Astrocyte (in vitro differentiated cells and primary cell): Measurements from ENCODE around the gene MTARC2.

ENCODE experiments used
- CTCF ChIP-seq: IDR thresholded peaks from 2 replicates; pipeline ENCODE4 v1.5.1; 2011; ENCODE audit warnings: low read depth, mild to moderate bottlenecking, inconsistent platforms, low read length, moderate library complexity; ENCODE audit not compliant: insufficient read depth
- EZH2 ChIP-seq: IDR thresholded peaks from 2 replicates; pipeline ENCODE4 v1.6.1; 2012; ENCODE audit warnings: mild to moderate bottlenecking, low read length, inconsistent platforms; ENCODE audit not compliant: insufficient read depth

GRCh38 chr1:220809187-220809550 lies 61.0 kb downstream of the MTARC2 start:
- TF ChIP-seq CTCF: no peak
- no peak for TF ChIP-seq EZH2
